Measurements from ENCODE around the gene CASKIN1. TPM values are rescaled to one million over a fixed set of nuclear protein-coding genes. Genes with fewer than 3 reads are reported as not detected.

Gene CASKIN1
- total RNA-seq, 1 experiment from 2014 or later: 7.9 TPM

GRCh38 chr16:2236337-2237101, 40.1 kb upstream of the CASKIN1 start, which contains the start of gene DNASE1L2:
Gene DNASE1L2 (plus strand): TSS chr16:2236444. CDS start chr16:2236817, 373 bp downstream.
- Histone ChIP-seq H2BK15ac (ENCODE audit: low read depth, low read length) (no peak within 1 kb of the TSS), H2AK5ac (ENCODE audit: insufficient read length, low read length) (no peak within 1 kb of the TSS), H3K18ac (ENCODE audit: insufficient read length, low read depth, low read length) (no peak within 1 kb of the TSS), H3K79me2 (ENCODE audit: insufficient read depth, low read length) (no peaks in the 10 kb centered on the region), H2BK120ac (ENCODE audit: low read depth, low read length, poor library complexity, severe bottlenecking) (no peak within 1 kb of the TSS), H3K4me1 (ENCODE audit: insufficient read depth, low read length) (no peaks in the 10 kb centered on the region), H2BK20ac (ENCODE audit: low read depth, low read length, poor library complexity, severe bottlenecking) (no peak within 1 kb of the TSS), H3K56ac (ENCODE audit: insufficient read length, low read depth, low read length) (no peak within 1 kb of the TSS), H3K27me3 (ENCODE audit: insufficient read depth, low read length) (peaks cover 2% of the 10 kb centered on the region; the same call in 1 of the 2 replicates), H3K14ac (ENCODE audit: insufficient read depth, low read length) (no peak within 1 kb of the TSS; the same call in 1 of the 2 replicates), H3K9me3 (ENCODE audit: control insufficient read depth, low read depth, low read length) (no peaks in the 10 kb centered on the region), H4K91ac (ENCODE audit: insufficient read length, low read depth, low read length) (no peak within 1 kb of the TSS), H2AFZ (ENCODE audit: low read length) (no peak within 1 kb of the TSS), H4K5ac (ENCODE audit: insufficient read length, low read depth, low read length) (no peak within 1 kb of the TSS), H3K9ac (ENCODE audit: extremely low read depth, insufficient read length, low read length) (no peak within 1 kb of the TSS), H2BK12ac (ENCODE audit: insufficient read length, low read depth, low read length) (no peak within 1 kb of the TSS), H3K4ac (ENCODE audit: low read depth, low read length) (no peak within 1 kb of the TSS), H3K27ac (ENCODE audit: insufficient read length, low read depth, low read length) (no peak within 1 kb of the TSS), H4K8ac (replicated peaks; ENCODE audit: insufficient read length, low read depth, low read length) (no peak within 1 kb of the TSS), H3K23ac (ENCODE audit: insufficient read length, low read depth, low read length) (no peak within 1 kb of the TSS), H3K4me2 (ENCODE audit: insufficient read depth, insufficient read length, low read length) (peak within 1 kb of the TSS; percentile 67), H4K20me1 (ENCODE audit: control insufficient read depth, insufficient read depth, insufficient read length) (no peaks in the 10 kb centered on the region), H3T11ph (ENCODE audit: low read length) (no peak within 1 kb of the TSS), H3K79me1 (ENCODE audit: insufficient read depth, low read depth, low read length, poor library complexity, severe bottlenecking) (no peaks in the 10 kb centered on the region), H3K23me2 (ENCODE audit: insufficient read length, low read depth, low read length, poor library complexity, severe bottlenecking) (peaks cover 13% of the 10 kb centered on the region), H2BK5ac (ENCODE audit: insufficient read length, low read length) (no peak within 1 kb of the TSS)
- peaks cover 0 to 3% of the 10 kb centered on the region in 2 experiments; a peak in 1 of 4 replicates for H3K4me1 Mint-ChIP-seq
- WGBS (ENCODE audit: extremely low coverage, insufficient read length, low lambda C conversion rate): no CpG with 5 or more reads among the region's 64 CpGs
- peaks cover 16% of the 10 kb centered on the region for H3K27me3 Mint-ChIP-seq (ENCODE audit: low read depth)
- DNase-seq: peak; percentile 66
- H3K27ac Mint-ChIP-seq: no peak within 1 kb of the TSS
- peaks cover 2 to 28% (median 8%) of the 10 kb centered on the region in 3 experiments; a peak in 6 of 7 replicates for H3K36me3 Mint-ChIP-seq (ENCODE audit: insufficient read depth in 1 of 3, low read depth in 3 of 3)
- no peaks in the 10 kb centered on the region for H3K9me3 Mint-ChIP-seq
- TF ChIP-seq, protein P1, sequence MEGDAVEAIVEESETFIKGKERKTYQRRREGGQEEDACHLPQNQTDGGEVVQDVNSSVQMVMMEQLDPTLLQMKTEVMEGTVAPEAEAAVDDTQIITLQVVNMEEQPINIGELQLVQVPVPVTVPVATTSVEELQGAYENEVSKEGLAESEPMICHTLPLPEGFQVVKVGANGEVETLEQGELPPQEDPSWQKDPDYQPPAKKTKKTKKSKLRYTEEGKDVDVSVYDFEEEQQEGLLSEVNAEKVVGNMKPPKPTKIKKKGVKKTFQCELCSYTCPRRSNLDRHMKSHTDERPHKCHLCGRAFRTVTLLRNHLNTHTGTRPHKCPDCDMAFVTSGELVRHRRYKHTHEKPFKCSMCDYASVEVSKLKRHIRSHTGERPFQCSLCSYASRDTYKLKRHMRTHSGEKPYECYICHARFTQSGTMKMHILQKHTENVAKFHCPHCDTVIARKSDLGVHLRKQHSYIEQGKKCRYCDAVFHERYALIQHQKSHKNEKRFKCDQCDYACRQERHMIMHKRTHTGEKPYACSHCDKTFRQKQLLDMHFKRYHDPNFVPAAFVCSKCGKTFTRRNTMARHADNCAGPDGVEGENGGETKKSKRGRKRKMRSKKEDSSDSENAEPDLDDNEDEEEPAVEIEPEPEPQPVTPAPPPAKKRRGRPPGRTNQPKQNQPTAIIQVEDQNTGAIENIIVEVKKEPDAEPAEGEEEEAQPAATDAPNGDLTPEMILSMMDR (conservative IDR thresholded peaks at IDR 0.05): no peak
- peak within 1 kb of the TSS; percentile 42 to 72 for H3K4me3 Mint-ChIP-seq

Data from H9 (cell line).